Natural killer cell (primary cell): ENCODE results near the gene DIP2C. TPM values are rescaled to one million over a fixed set of nuclear protein-coding genes. Genes with fewer than 3 reads are reported as not detected.

ENCODE experiments used
- ATAC-seq, 3 donors: fragments of 150-1000 bp in 2 of 3; fragments of 200-7000 bp in 1 of 3; cut with Tn5 transposase; 1 replicate in 1 of 3; 2 replicates in 2 of 3; pipeline ENCODE4 v1.10.0; 2021; ENCODE audit warnings: mild to moderate bottlenecking in 2 of 3, moderate library complexity in 2 of 3
- DNase-seq, 2 donors: peaks; one replicate each; pipeline versions ENCODE4 v3.0.0 to v3.0.0-alpha.2; 2013 to 2021; ENCODE audit warnings: mixed read lengths in 1 of 2
- H3K27ac ChIP-seq: one replicate; pipeline ENCODE4 v1.5.1; 2013; ENCODE audit warnings: mild to moderate bottlenecking, low read length
- H3K27me3 ChIP-seq: one replicate; pipeline ENCODE4 v1.6.1; 2013; ENCODE audit warnings: low read length; ENCODE audit not compliant: control insufficient read depth, insufficient read depth
- H3K36me3 ChIP-seq: one replicate; pipeline ENCODE4 v1.6.1; 2013; ENCODE audit warnings: low read length; ENCODE audit not compliant: control insufficient read depth, insufficient read depth
- H3K4me1 ChIP-seq: one replicate; pipeline ENCODE4 v1.6.1; 2013; ENCODE audit warnings: low read length; ENCODE audit not compliant: control insufficient read depth, insufficient read depth
- H3K4me3 ChIP-seq: one replicate; pipeline ENCODE4 v1.5.1; 2013; ENCODE audit warnings: low read length
- H3K9me3 ChIP-seq: one replicate; pipeline ENCODE4 v1.6.1; 2013; ENCODE audit warnings: low read length; ENCODE audit not compliant: control insufficient read depth, insufficient read depth
- H3K27ac Mint-ChIP-seq, 2 donors: one replicate each; pipeline ENCODE4 v1.8.0; 2022; ENCODE audit warnings: mild to moderate bottlenecking in 2 of 2, mixed read lengths in 2 of 2, moderate library complexity in 1 of 2
- H3K27me3 Mint-ChIP-seq, 2 donors: one replicate each; pipeline ENCODE4 v1.8.0; 2022; ENCODE audit warnings: low read depth in 2 of 2, mixed read lengths in 2 of 2
- H3K36me3 Mint-ChIP-seq: one replicate; pipeline ENCODE4 v1.8.0; 2022; ENCODE audit warnings: mixed read lengths
- H3K4me1 Mint-ChIP-seq, 2 donors: one replicate each; pipeline ENCODE4 v1.8.0; 2022; ENCODE audit warnings: mixed read lengths in 2 of 2
- H3K4me3 Mint-ChIP-seq: one replicate; pipeline ENCODE4 v1.8.0; 2022; ENCODE audit warnings: mild to moderate bottlenecking, moderate library complexity, mixed read lengths
- H3K9me3 Mint-ChIP-seq, 2 donors: one replicate each; pipeline ENCODE4 v1.8.0; 2022; ENCODE audit warnings: mixed read lengths in 2 of 2
- CTCF ChIP-seq: fragments of 200-600 bp; IDR thresholded peaks from one replicate; pipeline ENCODE4 v1.8.0; 2022; ENCODE audit warnings: antibody characterized with exemption
- WGBS: methylation state at CpG from one replicate; pipeline ENCODE4 v1.1.7; 2013; ENCODE audit warnings: missing lambda C conversion rate; ENCODE audit not compliant: insufficient coverage; 5-methylcytosine and 5-hydroxymethylcytosine counted together
- intact Hi-C: fragments of 100-400 bp; cut with micrococcal nuclease; formaldehyde crosslinking; loops from one replicate; pipeline ENCODE4 v1.14.2; 2022
- total RNA-seq, 4 donors: library from RNA; stranded (reverse); fragments of 120-200 nt in 1 of 4; gene quantifications; one replicate each; pipeline versions ENCODE4 v1.2.3 to v1.2.4, GENCODE V29; 2013 to 2022

Gene DIP2C
- total RNA-seq, 3 donors from 2014 or later (not counting 1 experiment from before 2014, with no cell fraction given): 1.5 to 5.8 (median 3.8) TPM

GRCh38 chr10:375815-376505 is 313.5 kb downstream of the DIP2C start:
- TF ChIP-seq CTCF: no peak
- no peak for ATAC-seq
- Histone ChIP-seq H3K27me3 (no peaks in the 10 kb centered on the region), H3K27ac (no peak overlapping the region), H3K4me1 (peaks cover 7% of the 10 kb centered on the region), H3K4me3 (no peak overlapping the region), H3K36me3 (no peaks in the 10 kb centered on the region), H3K9me3 (no peaks in the 10 kb centered on the region)
- WGBS: 93% methylated on average over 35 of the region's 35 CpGs
- DNase-seq: no peak
- no peaks in the 10 kb centered on the region for H3K36me3 Mint-ChIP-seq
- peaks cover 9 to 35% of the 10 kb centered on the region in 2 donors for H3K27me3 Mint-ChIP-seq
- H3K4me1 Mint-ChIP-seq: peaks cover 18 to 19% of the 10 kb centered on the region in 2 donors
- H3K27ac Mint-ChIP-seq: no peak overlapping the region
- H3K4me3 Mint-ChIP-seq: no peak overlapping the region
- intact Hi-C loops: no loop called here
- no peaks in the 10 kb centered on the region for H3K9me3 Mint-ChIP-seq

- no peaks in the 10 kb centered on the region for H3K9me3 Mint-ChIP-seq
- no peak for DNase-seq
- no peak overlapping the region for H3K4me3 Mint-ChIP-seq
- H3K4me3 ChIP-seq: no peak overlapping the region
- H3K9me3 ChIP-seq: no peaks in the 10 kb centered on the region
- H3K4me1 Mint-ChIP-seq: peaks cover 11 to 16% of the 10 kb centered on the region in 2 donors
- WGBS: 95% methylated on average over 3 of the region's 3 CpGs
- no peak overlapping the region for H3K27ac ChIP-seq
- no peaks in the 10 kb centered on the region for H3K36me3 Mint-ChIP-seq
- H3K4me1 ChIP-seq: peaks cover 7% of the 10 kb centered on the region
- no peak overlapping the region for H3K27ac Mint-ChIP-seq
- no peak for TF ChIP-seq CTCF
- no peak for ATAC-seq
- H3K36me3 ChIP-seq: no peaks in the 10 kb centered on the region
- H3K27me3 ChIP-seq: no peaks in the 10 kb centered on the region
- peaks cover 9 to 24% of the 10 kb centered on the region in 2 donors for H3K27me3 Mint-ChIP-seq
- intact Hi-C loops: no loop called here
Measured at GRCh38 chr10:374354-374753, 315.1 kb downstream of the DIP2C start.

- Histone ChIP-seq H3K9me3 (no peaks in the 10 kb centered on the region), H3K27ac (no peak overlapping the region), H3K27me3 (no peaks in the 10 kb centered on the region), H3K36me3 (no peaks in the 10 kb centered on the region), H3K4me1 (peaks cover 7% of the 10 kb centered on the region), H3K4me3 (no peak overlapping the region)
- WGBS: 74% methylated on average over 8 of the region's 8 CpGs
- intact Hi-C loops: no loop called here
- Mint-ChIP-seq H3K27me3 (peaks cover 9 to 23% of the 10 kb centered on the region in 2 donors), H3K4me1 (peaks cover 11 to 16% of the 10 kb centered on the region in 2 donors), H3K4me3 (no peak overlapping the region), H3K9me3 (no peaks in the 10 kb centered on the region), H3K36me3 (no peaks in the 10 kb centered on the region), H3K27ac (no peak overlapping the region)
- ATAC-seq (no peak), DNase-seq (no peak)
- no peak for TF ChIP-seq CTCF
Measured at GRCh38 chr10:373526-374309, 315.8 kb downstream of the DIP2C start.
